ENCODE results near the gene INPP4B. TPM values are rescaled to one million over a fixed set of nuclear protein-coding genes. Genes with fewer than 3 reads are reported as not detected.

The INPP4B gene
- total RNA-seq, 2 experiments from 2014 or later: not detected

- ChIA-PET POLR2A (no interaction called here), CTCF (ENCODE audit: unreplicated experiment) (no interaction called here)
- intact Hi-C loops (cut with micrococcal nuclease; ENCODE audit: unreplicated experiment): no loop called here
- Histone ChIP-seq H3K9me3 (ENCODE audit: low read length) (no peaks in the 10 kb centered on the region), H3K27ac (ENCODE audit: low read depth, low read length, poor library complexity, severe bottlenecking) (no peak overlapping the region), H4K20me1 (ENCODE audit: insufficient read depth, low read length) (no peaks in the 10 kb centered on the region), H3K4me1 (ENCODE audit: insufficient read depth, low read length, poor library complexity, severe bottlenecking) (no peaks in the 10 kb centered on the region), H3K79me2 (ENCODE audit: insufficient read depth, low read depth, low read length) (no peaks in the 10 kb centered on the region), H2AFZ (ENCODE audit: low read length) (no peak overlapping the region), H3K36me3 (ENCODE audit: insufficient read depth, low read length) (no peaks in the 10 kb centered on the region), H3K4me3 (ENCODE audit: low read depth, low read length, poor library complexity, severe bottlenecking) (no peak overlapping the region), H3K9me2 (ENCODE audit: insufficient read depth, low read length) (no peaks in the 10 kb centered on the region), H3K4me2 (ENCODE audit: low read length) (no peak overlapping the region)
- no TSS peak for BruUV-seq (replicated peaks)
- TF ChIP-seq CTCF (conservative IDR thresholded peaks at IDR 0.05; ENCODE audit: low read length) (no peak), EZH2phosphoT487 (IDR thresholded peaks at IDR 0.05; ENCODE audit: borderline replicate concordance, low read depth, low read length) (no peak)
- DNase-seq (ENCODE audit: low spot score): no peak
Measured at GRCh38 chr4:142585411-142585810, 260.7 kb downstream of the INPP4B start.

- no TSS peak for BruUV-seq (replicated peaks)
- intact Hi-C loops (cut with micrococcal nuclease; ENCODE audit: unreplicated experiment): no loop called here
- Histone ChIP-seq H3K4me3 (ENCODE audit: low read depth, low read length, poor library complexity, severe bottlenecking) (no peak overlapping the region), H3K79me2 (ENCODE audit: insufficient read depth, low read depth, low read length) (no peaks in the 10 kb centered on the region), H3K4me2 (ENCODE audit: low read length) (no peak overlapping the region), H3K9me2 (ENCODE audit: insufficient read depth, low read length) (no peaks in the 10 kb centered on the region), H3K9me3 (ENCODE audit: low read length) (no peaks in the 10 kb centered on the region), H3K36me3 (ENCODE audit: insufficient read depth, low read length) (no peaks in the 10 kb centered on the region), H2AFZ (ENCODE audit: low read length) (no peak overlapping the region), H3K4me1 (ENCODE audit: insufficient read depth, low read length, poor library complexity, severe bottlenecking) (no peaks in the 10 kb centered on the region), H4K20me1 (ENCODE audit: insufficient read depth, low read length) (no peaks in the 10 kb centered on the region), H3K27ac (ENCODE audit: low read depth, low read length, poor library complexity, severe bottlenecking) (no peak overlapping the region)
- ChIA-PET POLR2A (no interaction called here), CTCF (ENCODE audit: unreplicated experiment) (no interaction called here)
- DNase-seq (ENCODE audit: low spot score): no peak
- TF ChIP-seq EZH2phosphoT487 (IDR thresholded peaks at IDR 0.05; ENCODE audit: borderline replicate concordance, low read depth, low read length) (no peak), CTCF (conservative IDR thresholded peaks at IDR 0.05; ENCODE audit: low read length) (no peak)
Measured at GRCh38 chr4:142583708-142584107, 262.4 kb downstream of the INPP4B start.

- H3K9me2 ChIP-seq (ENCODE audit: insufficient read depth, low read length): no peaks in the 10 kb centered on the region
- BruUV-seq (replicated peaks): no TSS peak
- no peaks in the 10 kb centered on the region for H4K20me1 ChIP-seq (ENCODE audit: insufficient read depth, low read length)
- H3K4me2 ChIP-seq (ENCODE audit: low read length): no peak overlapping the region
- no peaks in the 10 kb centered on the region for H3K4me1 ChIP-seq (ENCODE audit: insufficient read depth, low read length, poor library complexity, severe bottlenecking)
- no peak for TF ChIP-seq EZH2phosphoT487 (IDR thresholded peaks at IDR 0.05; ENCODE audit: borderline replicate concordance, low read depth, low read length)
- TF ChIP-seq CTCF (conservative IDR thresholded peaks at IDR 0.05; ENCODE audit: low read length): no peak
- no peak overlapping the region for H3K4me3 ChIP-seq (ENCODE audit: low read depth, low read length, poor library complexity, severe bottlenecking)
- CTCF ChIA-PET (ENCODE audit: unreplicated experiment): no interaction called here
- intact Hi-C loops (cut with micrococcal nuclease; ENCODE audit: unreplicated experiment): no loop called here
- POLR2A ChIA-PET: interaction anchor here (0.6 kb wide), 1 partner anchor 319 kb away, joined by 3 read pairs; no protein-coding TSS in a partner anchor
- no peak for DNase-seq (ENCODE audit: low spot score)
- H3K9me3 ChIP-seq (ENCODE audit: low read length): no peaks in the 10 kb centered on the region
- H2AFZ ChIP-seq (ENCODE audit: low read length): no peak overlapping the region
- H3K79me2 ChIP-seq (ENCODE audit: insufficient read depth, low read depth, low read length): no peaks in the 10 kb centered on the region
- no peaks in the 10 kb centered on the region for H3K36me3 ChIP-seq (ENCODE audit: insufficient read depth, low read length)
- H3K27ac ChIP-seq (ENCODE audit: low read depth, low read length, poor library complexity, severe bottlenecking): no peak overlapping the region
Measured at GRCh38 chr4:142582340-142582739, 263.8 kb downstream of the INPP4B start.
